ENCODE measurements around the gene GRID2.

GRCh38 chr4:92266521-92266920 lies 37.2 kb upstream of the GRID2 start:
- TF ChIP-seq BACH2 (CRISPR knock-in tag; IDR thresholded peaks at IDR 0.05; ENCODE audit: borderline replicate concordance) (no peak), TOX (CRISPR knock-in tag; IDR thresholded peaks at IDR 0.05; ENCODE audit: borderline replicate concordance) (no peak), PPARA (CRISPR knock-in tag; IDR thresholded peaks at IDR 0.05; ENCODE audit: borderline replicate concordance) (no peak), CSRNP3 (CRISPR knock-in tag; IDR thresholded peaks at IDR 0.05) (no peak), TCF4 (CRISPR knock-in tag; IDR thresholded peaks at IDR 0.05; ENCODE audit: borderline replicate concordance) (no peak), ZNF70 (CRISPR knock-in tag; IDR thresholded peaks at IDR 0.05) (no peak), ZFP30 (CRISPR knock-in tag; IDR thresholded peaks at IDR 0.05) (no peak), ZC3H10 (CRISPR knock-in tag; IDR thresholded peaks at IDR 0.05) (no peak), SNAI2 (CRISPR knock-in tag; IDR thresholded peaks at IDR 0.05) (no peak), POU6F1 (CRISPR knock-in tag; IDR thresholded peaks at IDR 0.05; ENCODE audit: borderline replicate concordance, low read depth) (no peak)
- TF ChIP-seq, protein P1, sequence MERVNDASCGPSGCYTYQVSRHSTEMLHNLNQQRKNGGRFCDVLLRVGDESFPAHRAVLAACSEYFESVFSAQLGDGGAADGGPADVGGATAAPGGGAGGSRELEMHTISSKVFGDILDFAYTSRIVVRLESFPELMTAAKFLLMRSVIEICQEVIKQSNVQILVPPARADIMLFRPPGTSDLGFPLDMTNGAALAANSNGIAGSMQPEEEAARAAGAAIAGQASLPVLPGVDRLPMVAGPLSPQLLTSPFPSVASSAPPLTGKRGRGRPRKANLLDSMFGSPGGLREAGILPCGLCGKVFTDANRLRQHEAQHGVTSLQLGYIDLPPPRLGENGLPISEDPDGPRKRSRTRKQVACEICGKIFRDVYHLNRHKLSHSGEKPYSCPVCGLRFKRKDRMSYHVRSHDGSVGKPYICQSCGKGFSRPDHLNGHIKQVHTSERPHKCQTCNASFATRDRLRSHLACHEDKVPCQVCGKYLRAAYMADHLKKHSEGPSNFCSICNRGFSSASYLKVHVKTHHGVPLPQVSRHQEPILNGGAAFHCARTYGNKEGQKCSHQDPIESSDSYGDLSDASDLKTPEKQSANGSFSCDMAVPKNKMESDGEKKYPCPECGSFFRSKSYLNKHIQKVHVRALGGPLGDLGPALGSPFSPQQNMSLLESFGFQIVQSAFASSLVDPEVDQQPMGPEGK (CRISPR knock-in tag; IDR thresholded peaks at IDR 0.05; ENCODE audit: borderline replicate concordance), result no peak

Data from SK-N-SH treated with all-trans-retinoic acid at 6 μM for 48 hours (cell line).